Measurements from ENCODE around the gene RASL10A. TPM values are rescaled to one million over a fixed set of nuclear protein-coding genes. Genes with fewer than 3 reads are reported as not detected.

Gene RASL10A
- total RNA-seq, 3 donors from 2014 or later, result 2.7 to 4.7 (median 4.3) TPM

- H3K27ac ChIP-seq, result peak overlapping the region in 1 of 2 donors; percentile 38
- H3K4me1 ChIP-seq, result peaks cover 0 to 9% of the 10 kb centered on the region in 2 donors
- no peaks in the 10 kb centered on the region for H3K36me3 ChIP-seq
- intact Hi-C loops (cut with DNase I; ENCODE audit: low total_unique reads), result no loop called here
- no peaks in the 10 kb centered on the region for H3K27me3 ChIP-seq
- TF ChIP-seq POLR2A (IDR thresholded peaks at IDR 0.05) (no peak), CTCF (IDR thresholded peaks at IDR 0.05) (no peak), POLR2AphosphoS5 (IDR thresholded peaks at IDR 0.05) (no peak)
- no peak for DNase-seq (ENCODE audit: low spot score in 2 of 2)
- no peak overlapping the region for H3K4me3 ChIP-seq
- H3K9me3 ChIP-seq, result no peaks in the 10 kb centered on the region
These were observed 15.3 kb upstream of the RASL10A start for GRCh38 chr22:29330753-29331152.

- Histone ChIP-seq H3K4me1 (peaks cover 0 to 9% of the 10 kb centered on the region in 2 donors), H3K27me3 (no peaks in the 10 kb centered on the region), H3K4me3 (no peak overlapping the region), H3K36me3 (no peaks in the 10 kb centered on the region), H3K27ac (peak overlapping the region in 1 of 2 donors; percentile 38), H3K9me3 (no peaks in the 10 kb centered on the region)
- TF ChIP-seq POLR2AphosphoS5 (IDR thresholded peaks at IDR 0.05), result no peak
- no peak for TF ChIP-seq POLR2A (IDR thresholded peaks at IDR 0.05)
- no peak for TF ChIP-seq CTCF (IDR thresholded peaks at IDR 0.05)
- no peak for DNase-seq (ENCODE audit: low spot score in 2 of 2)
- intact Hi-C loops (cut with DNase I; ENCODE audit: low total_unique reads), result no loop called here
These were observed 14.8 kb upstream of the RASL10A start for GRCh38 chr22:29330291-29330690.

GRCh38 chr22:29329581-29329980 is 14.1 kb upstream of the RASL10A start:
- no peak for DNase-seq (ENCODE audit: low spot score in 2 of 2)
- H3K4me3 ChIP-seq, result no peak overlapping the region
- no peaks in the 10 kb centered on the region for H3K36me3 ChIP-seq
- TF ChIP-seq CTCF (IDR thresholded peaks at IDR 0.05), result no peak
- no peak for TF ChIP-seq POLR2A (IDR thresholded peaks at IDR 0.05)
- TF ChIP-seq POLR2AphosphoS5 (IDR thresholded peaks at IDR 0.05), result no peak
- peaks cover 0 to 9% of the 10 kb centered on the region in 2 donors for H3K4me1 ChIP-seq
- no peak overlapping the region for H3K27ac ChIP-seq
- H3K27me3 ChIP-seq, result no peaks in the 10 kb centered on the region
- no peaks in the 10 kb centered on the region for H3K9me3 ChIP-seq
- intact Hi-C loops (cut with DNase I; ENCODE audit: low total_unique reads), result no loop called here

GRCh38 chr22:29328566-29329500 is 13.3 kb upstream of the RASL10A start:
- H3K27ac ChIP-seq, result no peak overlapping the region
- H3K27me3 ChIP-seq, result no peaks in the 10 kb centered on the region
- no peak for DNase-seq (ENCODE audit: low spot score in 2 of 2)
- intact Hi-C loops (cut with DNase I; ENCODE audit: low total_unique reads), result no loop called here
- no peak overlapping the region for H3K4me3 ChIP-seq
- no peaks in the 10 kb centered on the region for H3K9me3 ChIP-seq
- peaks cover 0 to 9% of the 10 kb centered on the region in 2 donors for H3K4me1 ChIP-seq
- TF ChIP-seq CTCF (IDR thresholded peaks at IDR 0.05) (no peak), POLR2AphosphoS5 (IDR thresholded peaks at IDR 0.05) (no peak), POLR2A (IDR thresholded peaks at IDR 0.05) (no peak)
- no peaks in the 10 kb centered on the region for H3K36me3 ChIP-seq

GRCh38 chr22:29328055-29328454 is 12.6 kb upstream of the RASL10A start:
- no peak overlapping the region for H3K4me3 ChIP-seq
- no peak overlapping the region for H3K27ac ChIP-seq
- H3K9me3 ChIP-seq, result no peaks in the 10 kb centered on the region
- intact Hi-C loops (cut with DNase I; ENCODE audit: low total_unique reads), result no loop called here
- TF ChIP-seq CTCF (IDR thresholded peaks at IDR 0.05) (no peak), POLR2A (IDR thresholded peaks at IDR 0.05) (no peak), POLR2AphosphoS5 (IDR thresholded peaks at IDR 0.05) (no peak)
- H3K27me3 ChIP-seq, result no peaks in the 10 kb centered on the region
- DNase-seq (ENCODE audit: low spot score in 2 of 2), result no peak
- no peaks in the 10 kb centered on the region for H3K36me3 ChIP-seq
- H3K4me1 ChIP-seq, result peaks cover 0 to 9% of the 10 kb centered on the region in 2 donors
